Lower lobe of right lung (tissue), 2 donors: ENCODE data around the gene GRB10. TPM values are rescaled to one million over a fixed set of nuclear protein-coding genes. Genes with fewer than 3 reads are reported as not detected.
A peak's percentile ranks its signal among the peaks of the same experiment; 100 is the strongest.

Experiments
- ATAC-seq, 2 donors: fragments of 200-7000 bp; cut with Tn5 transposase; one replicate each; pipeline ENCODE4 v1.9.1; 2020 to 2022; ENCODE audit warnings: mild to moderate bottlenecking in 2 of 2, moderate library complexity in 2 of 2
- DNase-seq: peaks from one replicate; pipeline ENCODE4 v3.0.0-alpha.2; 2020
- H3K27ac ChIP-seq: fragments of 200-600 bp; one replicate; pipeline ENCODE4 v1.8.0; 2022
- H3K27me3 ChIP-seq: fragments of 200-600 bp; one replicate; pipeline ENCODE4 v1.8.0; 2022; ENCODE audit warnings: low read depth
- H3K36me3 ChIP-seq: fragments of 200-600 bp; one replicate; pipeline ENCODE4 v1.8.0; 2022; ENCODE audit warnings: mild to moderate bottlenecking
- H3K4me1 ChIP-seq: fragments of 200-600 bp; one replicate; pipeline ENCODE4 v1.8.0; 2022
- H3K4me3 ChIP-seq: fragments of 200-600 bp; one replicate; pipeline ENCODE4 v1.8.0; 2022; ENCODE audit warnings: mild to moderate bottlenecking
- H3K9me3 ChIP-seq: fragments of 200-600 bp; one replicate; pipeline ENCODE4 v1.8.0; 2022
- intact Hi-C: fragments of 100-400 bp; cut with DNase I; formaldehyde crosslinking; loops from one replicate; pipeline ENCODE4 v1.11.0; 2022
- total RNA-seq: library from RNA; stranded (reverse); fragmentation: NEBNext Ultra II Directional; extraction: Animal tissue kit (Norgen Biotek cat#: 25700); gene quantifications from one replicate; pipeline ENCODE4 v1.2.1, GENCODE V29; 2021
- TF ChIP-seq, protein P1 (sequence below): fragments of 200-600 bp; IDR thresholded peaks from one replicate; pipeline ENCODE4 v1.8.0; 2022; ENCODE audit warnings: antibody characterized with exemption, mild to moderate bottlenecking
- donor health status: DM: no; HTN: yes; CAD: no; lungs with severe emphysema.

GRB10 gene
- total RNA-seq, 1 donor from 2014 or later: 36.5 TPM

DNA sequence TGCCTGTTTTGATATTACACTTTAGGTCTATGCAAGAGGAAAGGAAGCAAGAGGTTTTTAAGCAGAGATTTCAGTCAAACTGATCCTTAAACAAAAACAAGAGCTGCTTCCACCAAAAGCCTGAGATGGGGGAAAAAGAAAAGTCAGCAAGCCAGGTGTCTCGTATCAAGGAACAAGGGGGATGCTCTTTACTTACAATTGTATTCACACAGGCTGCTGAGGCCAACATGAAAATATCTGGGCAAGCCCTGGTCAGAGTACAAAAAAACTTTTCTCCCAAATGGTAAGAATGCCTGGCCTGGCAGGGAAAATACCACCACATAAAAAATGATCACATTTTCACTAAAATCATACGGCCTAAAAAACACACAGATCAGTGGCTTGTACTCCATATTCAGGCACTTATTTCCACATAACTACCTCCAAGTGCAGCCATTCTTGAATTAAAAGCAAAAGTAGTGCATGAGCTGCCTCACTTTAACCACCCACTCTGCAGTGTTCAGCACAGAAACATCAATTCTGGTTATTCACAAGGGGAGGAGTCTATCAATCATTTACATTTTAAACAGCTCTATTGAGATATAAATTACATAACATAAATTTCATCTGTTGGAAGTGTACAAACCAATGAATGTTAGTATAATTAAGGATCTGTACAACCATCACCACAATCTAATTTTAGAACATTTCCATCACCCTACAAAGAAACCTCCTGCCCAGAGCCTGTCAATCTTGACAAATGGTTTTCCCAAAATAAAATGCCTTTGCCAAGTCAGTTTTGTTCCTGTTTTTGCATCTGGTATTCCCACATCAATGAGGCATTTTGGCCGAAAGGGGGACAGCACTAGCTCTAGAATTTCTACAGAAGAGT, 70.2 kb downstream of the GRB10 start:
- H3K4me3 ChIP-seq: no peak overlapping the region
- TF ChIP-seq, protein P1, sequence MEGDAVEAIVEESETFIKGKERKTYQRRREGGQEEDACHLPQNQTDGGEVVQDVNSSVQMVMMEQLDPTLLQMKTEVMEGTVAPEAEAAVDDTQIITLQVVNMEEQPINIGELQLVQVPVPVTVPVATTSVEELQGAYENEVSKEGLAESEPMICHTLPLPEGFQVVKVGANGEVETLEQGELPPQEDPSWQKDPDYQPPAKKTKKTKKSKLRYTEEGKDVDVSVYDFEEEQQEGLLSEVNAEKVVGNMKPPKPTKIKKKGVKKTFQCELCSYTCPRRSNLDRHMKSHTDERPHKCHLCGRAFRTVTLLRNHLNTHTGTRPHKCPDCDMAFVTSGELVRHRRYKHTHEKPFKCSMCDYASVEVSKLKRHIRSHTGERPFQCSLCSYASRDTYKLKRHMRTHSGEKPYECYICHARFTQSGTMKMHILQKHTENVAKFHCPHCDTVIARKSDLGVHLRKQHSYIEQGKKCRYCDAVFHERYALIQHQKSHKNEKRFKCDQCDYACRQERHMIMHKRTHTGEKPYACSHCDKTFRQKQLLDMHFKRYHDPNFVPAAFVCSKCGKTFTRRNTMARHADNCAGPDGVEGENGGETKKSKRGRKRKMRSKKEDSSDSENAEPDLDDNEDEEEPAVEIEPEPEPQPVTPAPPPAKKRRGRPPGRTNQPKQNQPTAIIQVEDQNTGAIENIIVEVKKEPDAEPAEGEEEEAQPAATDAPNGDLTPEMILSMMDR: no peak
- ATAC-seq: no peak
- H3K27ac ChIP-seq: no peak overlapping the region
- peaks cover 35% of the 10 kb centered on the region for H3K4me1 ChIP-seq
- H3K9me3 ChIP-seq: no peaks in the 10 kb centered on the region
- no peaks in the 10 kb centered on the region for H3K27me3 ChIP-seq
- H3K36me3 ChIP-seq: no peaks in the 10 kb centered on the region
- intact Hi-C loops: no loop called here
- no peak for DNase-seq

DNA sequence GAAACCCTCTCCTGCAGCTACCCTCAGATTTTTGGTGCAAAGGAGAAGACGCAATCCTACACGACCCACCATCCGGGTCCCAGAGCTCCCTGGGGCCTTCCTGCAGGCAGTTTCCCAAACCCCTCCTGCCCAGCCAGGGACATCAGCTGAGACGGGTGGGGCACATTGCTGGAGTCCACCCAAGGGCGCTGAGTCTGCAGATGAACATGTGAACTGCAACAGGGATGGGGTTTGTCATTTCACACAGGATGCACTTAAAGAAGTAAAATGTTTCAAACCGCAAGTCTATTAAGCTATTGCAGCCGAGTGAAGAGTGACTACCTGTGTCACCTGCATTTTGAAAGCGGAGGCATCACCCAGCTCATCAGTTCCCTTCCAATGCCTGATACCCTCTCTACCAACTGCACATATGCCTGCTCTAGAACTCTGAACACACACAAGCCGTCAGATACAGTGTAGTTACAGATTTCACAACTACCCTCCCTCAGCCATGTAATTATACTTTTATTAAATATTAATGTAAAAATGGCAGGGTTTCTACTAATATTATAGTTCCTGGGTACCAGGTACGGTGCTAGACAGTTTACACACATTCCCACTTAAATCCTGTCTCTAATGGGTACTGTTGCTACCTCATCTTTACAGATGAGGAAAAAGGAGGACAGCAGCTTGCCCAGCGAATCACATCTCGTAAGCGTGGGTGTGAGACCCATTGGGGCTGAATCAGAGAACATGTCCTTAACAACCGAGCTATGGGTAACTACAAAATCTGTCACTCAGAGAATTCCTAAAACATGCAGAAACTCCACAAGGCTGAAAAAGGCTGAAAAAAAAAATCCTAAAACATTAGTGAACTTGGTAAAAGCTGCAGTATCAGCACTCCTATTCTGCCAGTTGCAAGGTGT, 71.2 kb downstream of the GRB10 start:
- H3K36me3 ChIP-seq: no peaks in the 10 kb centered on the region
- H3K4me3 ChIP-seq: no peak overlapping the region
- TF ChIP-seq, protein P1: no peak
- intact Hi-C loops: no loop called here
- peak; percentile 17 to 21 for ATAC-seq
- no peak overlapping the region for H3K27ac ChIP-seq
- no peak for DNase-seq
- peaks cover 33% of the 10 kb centered on the region for H3K4me1 ChIP-seq
- no peaks in the 10 kb centered on the region for H3K27me3 ChIP-seq
- no peaks in the 10 kb centered on the region for H3K9me3 ChIP-seq

DNA sequence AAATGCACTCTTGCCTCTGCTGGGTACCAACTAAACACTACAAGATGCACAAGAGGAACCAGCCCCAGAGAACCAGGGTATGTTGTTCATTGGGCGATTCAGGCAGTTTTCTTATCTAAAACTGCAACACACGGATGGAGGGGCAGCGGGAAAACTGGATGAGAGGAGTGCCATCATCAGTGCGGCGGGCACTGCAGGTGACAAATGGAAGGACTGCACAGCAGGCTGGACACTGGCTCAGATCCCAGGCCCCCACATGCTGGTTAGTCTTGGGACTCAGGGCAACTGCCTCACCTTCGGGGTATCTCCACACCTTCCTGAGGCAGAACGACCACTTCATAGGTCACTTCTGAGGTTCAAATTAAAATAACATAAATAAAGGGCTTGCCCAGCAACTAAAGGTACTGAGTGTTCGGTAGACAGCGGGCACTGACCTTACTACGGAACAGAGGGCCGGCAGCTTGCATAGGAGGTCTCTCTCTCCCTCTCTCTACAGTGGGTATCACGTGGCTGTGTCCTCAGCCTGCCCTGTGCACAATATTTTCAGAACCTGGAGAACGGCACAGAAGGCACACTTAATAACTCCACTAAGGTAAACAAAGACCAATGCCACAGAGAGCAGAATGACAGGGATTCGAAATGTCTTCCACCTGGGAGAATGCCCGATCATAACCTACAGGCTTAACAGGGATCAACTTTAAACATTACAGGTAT, 72.1 kb downstream of the GRB10 start:
- intact Hi-C loops: no loop called here
- Histone ChIP-seq H3K27ac (no peak overlapping the region), H3K4me3 (no peak overlapping the region), H3K4me1 (peaks cover 28% of the 10 kb centered on the region), H3K27me3 (no peaks in the 10 kb centered on the region), H3K9me3 (no peaks in the 10 kb centered on the region), H3K36me3 (no peaks in the 10 kb centered on the region)
- no peak for DNase-seq
- peak; percentile 32 to 39 for ATAC-seq
- TF ChIP-seq, protein P1: no peak

DNA sequence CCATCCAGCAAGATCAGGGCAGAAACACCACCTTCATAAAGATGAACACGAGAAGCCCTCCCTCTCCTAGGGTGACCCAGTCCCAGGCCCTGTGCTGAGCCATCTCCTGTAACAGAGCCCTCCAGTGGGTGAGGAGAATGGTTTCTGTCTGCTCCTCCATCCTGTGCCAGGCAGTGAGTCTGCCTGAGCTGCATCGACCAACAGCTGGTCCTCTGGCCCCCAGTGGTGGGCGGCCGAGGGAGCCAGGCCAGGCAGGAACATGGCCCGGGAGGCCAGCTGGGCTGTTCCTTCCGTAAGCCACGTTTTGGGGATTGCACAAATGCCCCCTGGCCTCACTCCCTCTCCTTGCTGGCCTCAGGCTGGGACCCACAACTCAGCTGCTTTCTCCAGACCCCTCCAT, 73.5 kb downstream of the GRB10 start:
- Histone ChIP-seq H3K4me3 (no peak overlapping the region), H3K4me1 (peaks cover 28% of the 10 kb centered on the region), H3K36me3 (no peaks in the 10 kb centered on the region), H3K27ac (no peak overlapping the region), H3K27me3 (no peaks in the 10 kb centered on the region), H3K9me3 (no peaks in the 10 kb centered on the region)
- intact Hi-C loops: no loop called here
- ATAC-seq: peak in 1 of 2 donors; percentile 27
- TF ChIP-seq, protein P1: no peak
- DNase-seq: no peak
